GM12801 (cell line): ENCODE results near the gene DLGAP1.

Experiments
- TF ChIP-seq, protein P1 (sequence below): IDR thresholded peaks from one replicate; pipeline ENCODE4 v1.5.1; 2011; ENCODE audit warnings: control low read depth; ENCODE audit not compliant: insufficient read length; ENCODE audit errors: extremely low read depth

DLGAP1 gene

DNA sequence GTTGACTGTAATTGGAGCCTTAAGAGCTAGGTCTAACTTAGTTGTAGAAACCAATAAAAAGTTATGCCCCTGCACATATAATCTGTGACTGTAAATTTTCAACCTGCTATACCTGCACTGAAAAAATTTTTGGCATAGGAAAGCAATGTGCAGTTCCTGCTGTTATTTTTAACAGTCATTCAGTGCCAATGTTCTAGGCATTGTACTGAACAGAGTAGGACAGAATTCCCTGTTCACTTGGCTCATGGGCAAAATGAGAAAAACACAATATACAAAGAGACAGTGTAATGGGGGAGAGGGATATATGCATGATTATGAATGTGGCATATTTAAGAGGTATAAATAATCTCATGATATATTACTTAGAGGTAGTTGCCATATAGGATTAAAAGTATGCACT is 547.2 kb downstream of the DLGAP1 start:
- TF ChIP-seq, protein P1, sequence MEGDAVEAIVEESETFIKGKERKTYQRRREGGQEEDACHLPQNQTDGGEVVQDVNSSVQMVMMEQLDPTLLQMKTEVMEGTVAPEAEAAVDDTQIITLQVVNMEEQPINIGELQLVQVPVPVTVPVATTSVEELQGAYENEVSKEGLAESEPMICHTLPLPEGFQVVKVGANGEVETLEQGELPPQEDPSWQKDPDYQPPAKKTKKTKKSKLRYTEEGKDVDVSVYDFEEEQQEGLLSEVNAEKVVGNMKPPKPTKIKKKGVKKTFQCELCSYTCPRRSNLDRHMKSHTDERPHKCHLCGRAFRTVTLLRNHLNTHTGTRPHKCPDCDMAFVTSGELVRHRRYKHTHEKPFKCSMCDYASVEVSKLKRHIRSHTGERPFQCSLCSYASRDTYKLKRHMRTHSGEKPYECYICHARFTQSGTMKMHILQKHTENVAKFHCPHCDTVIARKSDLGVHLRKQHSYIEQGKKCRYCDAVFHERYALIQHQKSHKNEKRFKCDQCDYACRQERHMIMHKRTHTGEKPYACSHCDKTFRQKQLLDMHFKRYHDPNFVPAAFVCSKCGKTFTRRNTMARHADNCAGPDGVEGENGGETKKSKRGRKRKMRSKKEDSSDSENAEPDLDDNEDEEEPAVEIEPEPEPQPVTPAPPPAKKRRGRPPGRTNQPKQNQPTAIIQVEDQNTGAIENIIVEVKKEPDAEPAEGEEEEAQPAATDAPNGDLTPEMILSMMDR = no peak

DNA sequence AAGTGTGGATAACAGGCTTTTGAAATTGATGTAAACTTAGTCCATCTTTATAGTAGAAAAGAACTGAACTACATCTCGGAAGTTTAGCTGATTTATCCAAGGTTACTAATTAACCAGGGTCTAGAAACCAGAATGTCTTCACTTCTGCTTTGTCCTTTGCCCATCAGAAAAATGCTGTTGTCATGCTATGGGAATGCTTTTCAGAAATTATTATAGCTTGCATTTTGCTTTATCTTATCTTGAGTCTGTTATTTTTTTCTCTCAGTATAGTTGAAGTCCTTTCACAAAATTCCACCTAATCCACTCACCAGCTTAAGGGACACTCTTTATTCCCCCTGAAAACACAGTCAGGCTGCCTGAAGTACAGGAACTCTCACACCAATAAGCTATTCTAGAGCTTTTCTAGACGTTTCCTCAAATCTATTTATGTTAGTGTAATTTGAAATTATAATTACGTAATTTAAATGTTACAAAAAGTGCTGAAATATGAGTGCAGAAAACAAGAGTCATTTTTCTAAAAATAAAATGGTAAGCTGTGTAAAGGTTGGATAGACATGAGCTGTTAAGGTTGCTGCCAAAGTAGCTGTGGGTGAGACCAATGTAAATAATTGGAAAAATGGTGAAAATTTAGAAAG is 548.9 kb downstream of the DLGAP1 start:
- TF ChIP-seq, protein P1 = no peak

GRCh38 chr18:3903337-3903736 is 551.8 kb downstream of the DLGAP1 start:
- TF ChIP-seq, protein P1 = no peak

DNA sequence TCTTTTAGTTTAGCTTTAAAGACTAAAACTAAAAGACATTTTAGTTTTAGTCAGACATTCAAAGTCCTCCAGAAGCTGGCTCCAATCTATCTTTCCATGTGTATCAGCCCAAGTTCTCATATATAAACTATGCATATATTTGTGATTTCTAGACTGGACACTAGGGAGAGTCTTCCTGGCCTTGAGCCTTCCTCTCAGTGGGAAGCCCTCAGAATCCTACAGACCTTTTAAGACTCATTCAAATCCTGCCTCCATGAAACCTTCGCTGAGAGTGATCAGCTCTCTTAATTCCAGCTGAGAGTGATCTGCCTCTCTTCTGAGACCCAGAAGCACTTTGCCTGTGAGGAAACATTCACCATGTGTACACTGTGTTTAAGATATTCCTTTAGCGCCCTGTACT is 552.4 kb downstream of the DLGAP1 start:
- TF ChIP-seq, protein P1 = no peak

DNA sequence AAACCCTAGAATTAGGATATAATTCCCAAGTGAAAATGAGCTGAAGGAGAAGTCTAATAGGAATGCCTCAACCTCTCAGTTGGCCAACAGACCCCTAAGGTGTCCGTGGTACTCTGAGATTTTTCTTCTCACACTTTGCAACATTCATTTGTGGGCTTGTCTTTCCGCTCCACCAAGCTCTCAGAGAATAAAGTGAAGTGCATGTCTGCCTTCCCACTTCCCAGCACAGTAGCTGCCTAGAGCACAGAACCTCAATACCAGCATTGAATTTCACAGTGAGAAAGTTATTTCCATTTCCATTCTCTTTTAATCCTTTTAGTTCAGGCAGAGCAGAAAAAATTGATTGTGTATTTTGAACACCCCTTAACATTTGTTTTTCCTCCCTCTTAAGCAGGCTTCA is 553.3 kb downstream of the DLGAP1 start:
- TF ChIP-seq, protein P1 = no peak

DNA sequence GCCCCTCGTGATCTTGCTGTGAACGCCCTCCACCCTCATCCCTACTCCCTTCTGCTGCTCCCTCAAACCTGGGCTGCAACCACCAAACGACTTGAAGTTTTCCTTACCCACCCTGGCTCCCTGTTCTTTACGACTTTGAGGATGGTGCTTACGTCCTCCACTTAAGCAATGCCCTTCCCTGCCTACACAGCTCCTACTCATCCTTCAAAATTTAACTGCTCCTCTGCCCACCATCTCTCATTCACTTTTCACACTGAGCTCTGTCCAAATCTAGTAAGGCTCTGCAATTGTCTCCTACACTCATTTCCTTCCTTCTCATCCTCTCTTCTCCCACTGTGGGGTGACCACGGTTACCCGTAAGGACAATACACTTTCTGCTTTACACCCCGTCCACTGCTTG is 554.1 kb downstream of the DLGAP1 start:
- TF ChIP-seq, protein P1 = no peak

GRCh38 chr18:3900327-3900726 is 554.8 kb downstream of the DLGAP1 start:
- TF ChIP-seq, protein P1 = no peak
